Natural killer cell (primary cell): ENCODE data around the gene TNFSF15. TPM values are rescaled to one million over a fixed set of nuclear protein-coding genes. Genes with fewer than 3 reads are reported as not detected.

Experiments
- ATAC-seq, 3 donors: fragments of 150-1000 bp in 2 of 3; fragments of 200-7000 bp in 1 of 3; cut with Tn5 transposase; 1 replicate in 1 of 3; 2 replicates in 2 of 3; pipeline ENCODE4 v1.10.0; 2021; ENCODE audit warnings: mild to moderate bottlenecking in 2 of 3, moderate library complexity in 2 of 3
- DNase-seq, 2 donors: peaks; one replicate each; pipeline versions ENCODE4 v3.0.0 to v3.0.0-alpha.2; 2013 to 2021; ENCODE audit warnings: mixed read lengths in 1 of 2
- H3K27ac ChIP-seq: one replicate; pipeline ENCODE4 v1.5.1; 2013; ENCODE audit warnings: mild to moderate bottlenecking, low read length
- H3K27me3 ChIP-seq: one replicate; pipeline ENCODE4 v1.6.1; 2013; ENCODE audit warnings: low read length; ENCODE audit not compliant: control insufficient read depth, insufficient read depth
- H3K36me3 ChIP-seq: one replicate; pipeline ENCODE4 v1.6.1; 2013; ENCODE audit warnings: low read length; ENCODE audit not compliant: control insufficient read depth, insufficient read depth
- H3K4me1 ChIP-seq: one replicate; pipeline ENCODE4 v1.6.1; 2013; ENCODE audit warnings: low read length; ENCODE audit not compliant: control insufficient read depth, insufficient read depth
- H3K4me3 ChIP-seq: one replicate; pipeline ENCODE4 v1.5.1; 2013; ENCODE audit warnings: low read length
- H3K9me3 ChIP-seq: one replicate; pipeline ENCODE4 v1.6.1; 2013; ENCODE audit warnings: low read length; ENCODE audit not compliant: control insufficient read depth, insufficient read depth
- H3K27ac Mint-ChIP-seq, 2 donors: one replicate each; pipeline ENCODE4 v1.8.0; 2022; ENCODE audit warnings: mild to moderate bottlenecking in 2 of 2, mixed read lengths in 2 of 2, moderate library complexity in 1 of 2
- H3K27me3 Mint-ChIP-seq, 2 donors: one replicate each; pipeline ENCODE4 v1.8.0; 2022; ENCODE audit warnings: low read depth in 2 of 2, mixed read lengths in 2 of 2
- H3K36me3 Mint-ChIP-seq: one replicate; pipeline ENCODE4 v1.8.0; 2022; ENCODE audit warnings: mixed read lengths
- H3K4me1 Mint-ChIP-seq, 2 donors: one replicate each; pipeline ENCODE4 v1.8.0; 2022; ENCODE audit warnings: mixed read lengths in 2 of 2
- H3K4me3 Mint-ChIP-seq: one replicate; pipeline ENCODE4 v1.8.0; 2022; ENCODE audit warnings: mild to moderate bottlenecking, moderate library complexity, mixed read lengths
- H3K9me3 Mint-ChIP-seq, 2 donors: one replicate each; pipeline ENCODE4 v1.8.0; 2022; ENCODE audit warnings: mixed read lengths in 2 of 2
- WGBS: methylation state at CpG from one replicate; pipeline ENCODE4 v1.1.7; 2013; ENCODE audit warnings: missing lambda C conversion rate; ENCODE audit not compliant: insufficient coverage; 5-methylcytosine and 5-hydroxymethylcytosine counted together
- intact Hi-C: fragments of 100-400 bp; cut with micrococcal nuclease; formaldehyde crosslinking; loops from one replicate; pipeline ENCODE4 v1.14.2; 2022
- total RNA-seq, 4 donors: library from RNA; stranded (reverse); fragments of 120-200 nt in 1 of 4; gene quantifications; one replicate each; pipeline versions ENCODE4 v1.2.3 to v1.2.4, GENCODE V29; 2013 to 2022
- TF ChIP-seq, protein P1 (sequence below): fragments of 200-600 bp; IDR thresholded peaks from one replicate; pipeline ENCODE4 v1.8.0; 2022; ENCODE audit warnings: antibody characterized with exemption

TNFSF15 gene
- total RNA-seq, 3 donors from 2014 or later (not counting 1 experiment from before 2014, with no cell fraction given): not detected

DNA sequence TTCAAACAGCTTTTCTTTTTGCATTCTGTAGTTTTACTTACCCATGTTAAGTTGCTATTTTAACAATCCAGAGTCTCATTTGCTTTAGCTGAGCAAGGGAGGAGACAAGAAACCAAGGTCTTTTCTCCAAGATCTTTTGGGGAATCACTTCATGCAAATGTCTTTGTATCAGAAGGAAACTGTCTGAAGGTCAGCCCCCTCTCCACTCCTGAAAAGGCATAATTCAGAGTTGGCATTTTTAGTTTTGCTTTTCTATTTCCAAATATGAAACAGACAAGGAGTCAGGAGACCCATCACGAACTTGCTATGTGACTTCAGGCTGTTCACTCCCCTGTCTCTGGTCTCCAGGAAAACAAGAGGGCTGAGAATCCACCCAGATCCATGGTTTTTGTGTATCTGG, 12.3 kb upstream of the TNFSF15 start:
- Mint-ChIP-seq H3K4me3 (no peak overlapping the region), H3K9me3 (no peaks in the 10 kb centered on the region), H3K27ac (no peak overlapping the region), H3K27me3 (peaks cover 0 to 6% of the 10 kb centered on the region in 2 donors), H3K36me3 (no peaks in the 10 kb centered on the region), H3K4me1 (peaks cover 0 to 5% of the 10 kb centered on the region in 2 donors)
- no peaks in the 10 kb centered on the region for H3K27me3 ChIP-seq
- no peaks in the 10 kb centered on the region for H3K4me1 ChIP-seq
- no peaks in the 10 kb centered on the region for H3K9me3 ChIP-seq
- H3K36me3 ChIP-seq: no peaks in the 10 kb centered on the region
- DNase-seq: no peak
- TF ChIP-seq, protein P1, sequence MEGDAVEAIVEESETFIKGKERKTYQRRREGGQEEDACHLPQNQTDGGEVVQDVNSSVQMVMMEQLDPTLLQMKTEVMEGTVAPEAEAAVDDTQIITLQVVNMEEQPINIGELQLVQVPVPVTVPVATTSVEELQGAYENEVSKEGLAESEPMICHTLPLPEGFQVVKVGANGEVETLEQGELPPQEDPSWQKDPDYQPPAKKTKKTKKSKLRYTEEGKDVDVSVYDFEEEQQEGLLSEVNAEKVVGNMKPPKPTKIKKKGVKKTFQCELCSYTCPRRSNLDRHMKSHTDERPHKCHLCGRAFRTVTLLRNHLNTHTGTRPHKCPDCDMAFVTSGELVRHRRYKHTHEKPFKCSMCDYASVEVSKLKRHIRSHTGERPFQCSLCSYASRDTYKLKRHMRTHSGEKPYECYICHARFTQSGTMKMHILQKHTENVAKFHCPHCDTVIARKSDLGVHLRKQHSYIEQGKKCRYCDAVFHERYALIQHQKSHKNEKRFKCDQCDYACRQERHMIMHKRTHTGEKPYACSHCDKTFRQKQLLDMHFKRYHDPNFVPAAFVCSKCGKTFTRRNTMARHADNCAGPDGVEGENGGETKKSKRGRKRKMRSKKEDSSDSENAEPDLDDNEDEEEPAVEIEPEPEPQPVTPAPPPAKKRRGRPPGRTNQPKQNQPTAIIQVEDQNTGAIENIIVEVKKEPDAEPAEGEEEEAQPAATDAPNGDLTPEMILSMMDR: no peak
- 95% methylated on average over 1 of the region's 1 CpG for WGBS
- ATAC-seq: no peak
- intact Hi-C loops: no loop called here
- H3K27ac ChIP-seq: no peak overlapping the region
- no peak overlapping the region for H3K4me3 ChIP-seq

DNA sequence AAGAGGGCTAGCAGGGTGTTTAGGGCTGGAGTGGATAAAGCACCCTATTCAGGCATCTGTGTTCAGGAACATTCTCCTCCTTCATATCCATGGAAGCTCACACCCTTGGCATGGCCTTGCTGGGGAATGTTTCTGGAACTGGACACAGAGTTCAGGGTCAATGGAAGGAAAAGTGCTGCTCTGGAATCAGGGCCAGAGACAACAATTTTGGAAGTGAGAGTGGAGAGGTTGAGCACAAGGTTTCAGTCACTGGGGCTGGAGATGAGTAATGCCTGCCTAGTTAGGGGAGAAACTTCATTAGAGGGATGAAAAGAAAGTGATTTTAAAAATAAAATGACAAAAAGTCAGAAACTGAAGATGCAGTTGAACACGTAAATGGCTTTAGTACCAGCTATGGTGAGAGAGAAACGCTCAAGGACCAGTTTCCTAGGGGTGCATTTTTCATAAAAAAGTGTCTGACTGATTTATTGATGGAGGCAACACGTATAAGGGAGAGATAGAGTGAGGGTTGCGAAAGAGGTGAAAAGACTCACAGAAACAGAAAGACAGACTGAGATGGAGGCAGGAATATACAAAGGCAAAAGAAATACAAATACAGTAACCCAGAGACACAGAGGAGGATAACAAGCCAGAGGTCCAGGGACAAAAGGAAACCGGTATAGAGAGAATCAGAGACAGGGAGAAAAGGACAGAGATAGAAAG, 8.0 kb upstream of the TNFSF15 start:
- no peak overlapping the region for H3K4me3 ChIP-seq
- Mint-ChIP-seq H3K27ac (no peak overlapping the region), H3K9me3 (no peaks in the 10 kb centered on the region), H3K27me3 (peaks cover 4 to 7% of the 10 kb centered on the region in 2 donors), H3K36me3 (no peaks in the 10 kb centered on the region), H3K4me1 (no peaks in the 10 kb centered on the region), H3K4me3 (no peak overlapping the region)
- ATAC-seq: no peak
- TF ChIP-seq, protein P1: no peak
- H3K4me1 ChIP-seq: no peaks in the 10 kb centered on the region
- 79% methylated on average over 5 of the region's 5 CpGs for WGBS
- no peaks in the 10 kb centered on the region for H3K36me3 ChIP-seq
- H3K9me3 ChIP-seq: no peaks in the 10 kb centered on the region
- intact Hi-C loops: no loop called here
- no peaks in the 10 kb centered on the region for H3K27me3 ChIP-seq
- H3K27ac ChIP-seq: no peak overlapping the region
- no peak for DNase-seq

DNA sequence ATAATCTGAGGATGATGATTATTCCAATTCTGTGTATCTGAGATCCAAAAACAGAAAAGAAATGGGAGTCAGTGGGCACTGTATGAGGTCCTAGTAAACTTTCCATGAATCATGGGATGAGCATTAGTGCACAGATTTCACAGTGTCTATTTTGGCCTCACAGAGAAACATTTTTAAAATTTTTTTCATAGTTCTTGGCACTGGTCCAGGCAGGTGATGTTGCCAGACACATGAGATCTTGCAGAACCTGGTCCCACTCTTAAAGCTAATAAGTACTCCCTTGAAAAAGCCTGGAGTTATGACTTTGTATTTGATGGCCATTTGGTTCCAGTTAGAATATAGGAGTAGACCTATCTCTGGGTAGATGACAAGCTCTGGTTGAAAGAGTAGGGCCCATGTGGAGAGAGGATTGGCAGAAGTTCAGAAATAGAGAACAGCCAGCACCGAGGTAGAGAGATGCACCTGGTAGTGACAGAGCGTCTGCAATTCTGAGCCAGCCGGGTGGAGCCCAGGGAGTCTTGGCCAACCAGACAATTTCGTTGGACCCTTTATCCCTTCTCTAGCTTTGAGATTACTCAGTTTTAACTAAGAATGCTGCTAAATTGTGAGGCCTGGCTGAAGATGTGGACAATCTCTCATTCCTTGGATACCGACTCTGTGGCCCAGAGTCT, 6.3 kb upstream of the TNFSF15 start:
- Mint-ChIP-seq H3K4me1 (peaks cover 0 to under 1% of the 10 kb centered on the region in 2 donors), H3K27ac (no peak overlapping the region), H3K9me3 (no peaks in the 10 kb centered on the region), H3K36me3 (no peaks in the 10 kb centered on the region), H3K27me3 (peaks cover 5 to 7% of the 10 kb centered on the region in 2 donors), H3K4me3 (no peak overlapping the region)
- WGBS: 87% methylated on average over 5 of the region's 5 CpGs
- no peak overlapping the region for H3K27ac ChIP-seq
- intact Hi-C loops: no loop called here
- TF ChIP-seq, protein P1: no peak
- no peak overlapping the region for H3K4me3 ChIP-seq
- no peaks in the 10 kb centered on the region for H3K27me3 ChIP-seq
- ATAC-seq (no peak), DNase-seq (no peak)
- H3K9me3 ChIP-seq: no peaks in the 10 kb centered on the region
- H3K4me1 ChIP-seq: peaks cover 3% of the 10 kb centered on the region
- no peaks in the 10 kb centered on the region for H3K36me3 ChIP-seq
